Ureter (tissue), 1 donor: ENCODE results near the gene STIM2. TPM values are rescaled to one million over a fixed set of nuclear protein-coding genes. Genes with fewer than 3 reads are reported as not detected.
"Not testable (repeated sequence)": the region's sequence is repeated elsewhere in the genome, so short reads cannot be mapped to it uniquely, and the experiment has no call there.

ENCODE experiments used
- DNase-seq: peaks from one replicate; pipeline ENCODE4 v3.0.0-alpha.2; 2020; ENCODE audit warnings: low spot score
- total RNA-seq: library from RNA; stranded (reverse); gene quantifications from one replicate; pipeline ENCODE4 v1.2.4, GENCODE V29; 2023
- donor health status: DM: yes; HTN: yes; CAD: no.

The STIM2 gene
- total RNA-seq, 1 donor from 2014 or later, result 31.2 TPM

GRCh38 chr4:26867914-26868684 is 7.5 kb downstream of the STIM2 start:
- DNase-seq, result no peak

GRCh38 chr4:26870576-26871262 is 10.1 kb downstream of the STIM2 start:
- DNase-seq, result no peak

GRCh38 chr4:26871611-26872010 is 11.0 kb downstream of the STIM2 start:
- DNase-seq, result no peak

GRCh38 chr4:26873391-26874026 is 12.9 kb downstream of the STIM2 start:
- no peak for DNase-seq

GRCh38 chr4:26874110-26874509 is 13.5 kb downstream of the STIM2 start:
- DNase-seq, result no peak

- DNase-seq, result no peak
These were observed 16.8 kb downstream of the STIM2 start for GRCh38 chr4:26877406-26877805.

GRCh38 chr4:26877961-26878360 is 17.3 kb downstream of the STIM2 start:
- DNase-seq, result no peak

GRCh38 chr4:26878794-26879391 is 18.3 kb downstream of the STIM2 start:
- DNase-seq, result no peak

GRCh38 chr4:26879805-26880204 is 19.2 kb downstream of the STIM2 start:
- DNase-seq, result no peak

- DNase-seq, result no peak
These were observed 23.4 kb downstream of the STIM2 start for GRCh38 chr4:26884026-26884425.

GRCh38 chr4:26884486-26884988 is 23.9 kb downstream of the STIM2 start:
- DNase-seq, result no peak

- DNase-seq, result no peak
These were observed 25.3 kb downstream of the STIM2 start for GRCh38 chr4:26885912-26886274.

- DNase-seq, result no peak
These were observed 26.5 kb downstream of the STIM2 start for GRCh38 chr4:26887143-26887542.

- no peak for DNase-seq
These were observed 27.2 kb downstream of the STIM2 start for GRCh38 chr4:26887809-26888208.

- DNase-seq, result no peak
These were observed 28.7 kb downstream of the STIM2 start for GRCh38 chr4:26889356-26889755.

- DNase-seq, result no peak
These were observed 30.4 kb downstream of the STIM2 start for GRCh38 chr4:26891054-26891453.

GRCh38 chr4:26891867-26892266 is 31.2 kb downstream of the STIM2 start:
- DNase-seq, result no peak

- no peak for DNase-seq
These were observed 32.0 kb downstream of the STIM2 start for GRCh38 chr4:26892480-26893150.

- no peak for DNase-seq
These were observed 32.9 kb downstream of the STIM2 start for GRCh38 chr4:26893491-26893890.

- not testable (repeated sequence) for DNase-seq
These were observed 34.2 kb downstream of the STIM2 start for GRCh38 chr4:26894881-26895280.

- no peak for DNase-seq
These were observed 36.0 kb downstream of the STIM2 start for GRCh38 chr4:26896636-26897035.

GRCh38 chr4:26899991-26900390 is 39.4 kb downstream of the STIM2 start:
- no peak for DNase-seq
